Endodermal cell (in vitro differentiated cells): Measurements from ENCODE around the gene ACSF2. TPM values are rescaled to one million over a fixed set of nuclear protein-coding genes. Genes with fewer than 3 reads are reported as not detected.

Experiments
- DNase-seq: peaks from one replicate; pipeline ENCODE4 v3.0.0-alpha.2; 2017
- H3K27ac ChIP-seq: 2 replicates; pipeline ENCODE4 v1.5.1; 2013; ENCODE audit warnings: mild to moderate bottlenecking, low read depth, low read length, moderate library complexity
- H3K27me3 ChIP-seq: 2 replicates; pipeline ENCODE4 v1.6.1; 2013; ENCODE audit warnings: mild to moderate bottlenecking, low read length, moderate library complexity; ENCODE audit not compliant: insufficient read depth, control insufficient read depth, poor library complexity, severe bottlenecking
- H3K36me3 ChIP-seq: 2 replicates; pipeline ENCODE4 v1.7.0; 2013; ENCODE audit warnings: mild to moderate bottlenecking, low read length, moderate library complexity; ENCODE audit not compliant: control insufficient read depth, insufficient read depth
- H3K4me1 ChIP-seq: one replicate; pipeline ENCODE4 v1.7.0; 2013; ENCODE audit warnings: low read length; ENCODE audit not compliant: control insufficient read depth, insufficient read depth
- H3K4me3 ChIP-seq: 2 replicates; pipeline ENCODE4 v1.5.1; 2013; ENCODE audit warnings: mild to moderate bottlenecking, low read length, moderate library complexity
- H3K9ac ChIP-seq: 2 replicates; pipeline ENCODE4 v1.6.1; 2013; ENCODE audit warnings: mild to moderate bottlenecking, low read length, moderate library complexity; ENCODE audit not compliant: poor library complexity, severe bottlenecking; ENCODE audit errors: extremely low read depth
- H3K9me3 ChIP-seq: 2 replicates; pipeline ENCODE4 v1.6.1; 2013; ENCODE audit warnings: mild to moderate bottlenecking, low read length, moderate library complexity; ENCODE audit not compliant: control insufficient read depth
- H3K27ac Mint-ChIP-seq: 2 replicates; pipeline ENCODE4 v1.8.0; 2020; ENCODE audit warnings: mixed read lengths
- H3K27me3 Mint-ChIP-seq: 2 replicates; pipeline ENCODE4 v1.8.0; 2021; ENCODE audit warnings: mild to moderate bottlenecking, mixed read lengths; ENCODE audit not compliant: insufficient read depth
- H3K36me3 Mint-ChIP-seq: 2 replicates; pipeline ENCODE4 v1.8.0; 2020; ENCODE audit warnings: low read depth, mixed read lengths
- H3K4me1 Mint-ChIP-seq: 2 replicates; pipeline ENCODE4 v1.8.0; 2020; ENCODE audit warnings: mixed read lengths
- H3K4me3 Mint-ChIP-seq: 2 replicates; pipeline ENCODE4 v1.8.0; 2020; ENCODE audit warnings: mild to moderate bottlenecking, moderate library complexity, mixed read lengths
- H3K9me3 Mint-ChIP-seq: 2 replicates; pipeline ENCODE4 v1.8.0; 2020; ENCODE audit warnings: mild to moderate bottlenecking, mixed read lengths
- WGBS, 2 experiments: methylation state at CpG; one replicate each; pipeline versions ENCODE4 v1.1.5 to v1.1.7; 2013; ENCODE audit warnings: missing lambda C conversion rate in 2 of 2, mixed read lengths in 1 of 2; ENCODE audit not compliant: insufficient coverage in 1 of 2, insufficient read length in 1 of 2; 5-methylcytosine and 5-hydroxymethylcytosine counted together
- total RNA-seq, 2 donors: library from RNA; stranded (reverse); fragmentation: NEBNext Ultra II Directional in 1 of 2; extraction: Animal tissue kit (Norgen Biotek cat#: 25700) in 1 of 2; gene quantifications; 2 replicates in 1 of 2; 3 replicates in 1 of 2; pipeline ENCODE4 v1.2.1, GENCODE V29; 2021
- TF ChIP-seq, protein P1 (sequence below): fragments of 200-600 bp; sonication (generic); conservative IDR thresholded peaks from 2 replicates; pipeline ENCODE4 v1.5.0; 2021; ENCODE audit warnings: antibody characterized with exemption, mild to moderate bottlenecking

The ACSF2 gene
- total RNA-seq, 2 donors from 2014 or later: 61.7 to 76.5 TPM

DNA sequence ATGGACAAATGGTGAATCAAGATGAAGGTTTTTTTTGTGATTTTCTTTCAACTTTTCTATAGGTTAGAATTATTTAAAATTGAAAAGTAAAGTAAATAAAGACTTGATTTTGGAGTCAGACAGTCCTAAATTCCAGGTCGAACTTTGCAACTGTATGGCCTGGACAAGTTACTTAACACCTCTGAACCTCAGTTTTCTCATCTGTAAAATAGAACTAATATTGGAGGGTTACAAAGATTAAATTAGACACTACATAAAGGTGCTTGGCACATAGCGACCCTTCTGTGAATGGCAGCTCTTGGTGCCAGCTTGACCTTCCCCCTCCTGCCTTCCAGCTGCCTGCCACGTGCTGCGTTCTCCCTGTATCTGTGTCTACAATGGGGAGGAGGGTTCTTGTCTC lies 55.6 kb downstream of the ACSF2 start:
- Histone ChIP-seq H3K4me3 (no peak overlapping the region), H3K27me3 (no peaks in the 10 kb centered on the region), H3K9me3 (no peaks in the 10 kb centered on the region), H3K9ac (no peak overlapping the region), H3K4me1 (no peaks in the 10 kb centered on the region), H3K27ac (no peak overlapping the region), H3K36me3 (peaks cover 24% of the 10 kb centered on the region)
- Mint-ChIP-seq H3K27me3 (peaks cover 2% of the 10 kb centered on the region), H3K4me1 (peaks cover 8% of the 10 kb centered on the region), H3K27ac (no peak overlapping the region), H3K4me3 (no peak overlapping the region), H3K36me3 (peaks cover 24% of the 10 kb centered on the region), H3K9me3 (no peaks in the 10 kb centered on the region)
- no peak for DNase-seq
- TF ChIP-seq, protein P1, sequence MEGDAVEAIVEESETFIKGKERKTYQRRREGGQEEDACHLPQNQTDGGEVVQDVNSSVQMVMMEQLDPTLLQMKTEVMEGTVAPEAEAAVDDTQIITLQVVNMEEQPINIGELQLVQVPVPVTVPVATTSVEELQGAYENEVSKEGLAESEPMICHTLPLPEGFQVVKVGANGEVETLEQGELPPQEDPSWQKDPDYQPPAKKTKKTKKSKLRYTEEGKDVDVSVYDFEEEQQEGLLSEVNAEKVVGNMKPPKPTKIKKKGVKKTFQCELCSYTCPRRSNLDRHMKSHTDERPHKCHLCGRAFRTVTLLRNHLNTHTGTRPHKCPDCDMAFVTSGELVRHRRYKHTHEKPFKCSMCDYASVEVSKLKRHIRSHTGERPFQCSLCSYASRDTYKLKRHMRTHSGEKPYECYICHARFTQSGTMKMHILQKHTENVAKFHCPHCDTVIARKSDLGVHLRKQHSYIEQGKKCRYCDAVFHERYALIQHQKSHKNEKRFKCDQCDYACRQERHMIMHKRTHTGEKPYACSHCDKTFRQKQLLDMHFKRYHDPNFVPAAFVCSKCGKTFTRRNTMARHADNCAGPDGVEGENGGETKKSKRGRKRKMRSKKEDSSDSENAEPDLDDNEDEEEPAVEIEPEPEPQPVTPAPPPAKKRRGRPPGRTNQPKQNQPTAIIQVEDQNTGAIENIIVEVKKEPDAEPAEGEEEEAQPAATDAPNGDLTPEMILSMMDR: no peak
- WGBS, 2 experiments: 93 to 100% methylated on average over 4 of the region's 4 CpGs

DNA sequence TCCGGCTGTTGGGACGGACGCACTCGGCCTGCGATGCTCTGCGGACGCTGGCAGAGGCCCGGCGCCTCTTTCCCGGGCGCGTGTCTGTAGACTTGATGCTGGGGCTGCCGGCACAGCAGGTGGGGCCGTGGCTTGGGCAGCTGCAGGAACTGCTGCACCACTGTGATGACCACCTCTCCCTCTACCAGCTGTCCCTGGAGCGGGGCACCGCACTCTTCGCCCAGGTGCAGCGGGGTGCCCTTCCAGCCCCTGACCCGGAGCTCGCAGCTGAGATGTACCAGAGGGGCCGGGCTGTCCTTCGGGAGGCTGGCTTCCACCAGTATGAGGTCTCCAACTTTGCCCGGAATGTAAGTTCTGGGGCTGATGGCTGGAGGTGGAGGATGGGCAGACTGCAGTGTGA lies 56.1 kb downstream of the ACSF2 start:
- Histone ChIP-seq H3K9me3 (no peaks in the 10 kb centered on the region), H3K4me3 (no peak overlapping the region), H3K27me3 (no peaks in the 10 kb centered on the region), H3K4me1 (no peaks in the 10 kb centered on the region), H3K9ac (no peak overlapping the region), H3K27ac (no peak overlapping the region), H3K36me3 (peaks cover 24% of the 10 kb centered on the region)
- Mint-ChIP-seq H3K4me1 (peaks cover 8% of the 10 kb centered on the region), H3K36me3 (peaks cover 24% of the 10 kb centered on the region), H3K27me3 (peaks cover 2% of the 10 kb centered on the region), H3K9me3 (no peaks in the 10 kb centered on the region), H3K4me3 (no peak overlapping the region), H3K27ac (no peak overlapping the region)
- TF ChIP-seq, protein P1: no peak
- no peak for DNase-seq
- 92 to 98% methylated on average over 20 to 23 of the region's 23 CpGs for WGBS, 2 experiments

DNA sequence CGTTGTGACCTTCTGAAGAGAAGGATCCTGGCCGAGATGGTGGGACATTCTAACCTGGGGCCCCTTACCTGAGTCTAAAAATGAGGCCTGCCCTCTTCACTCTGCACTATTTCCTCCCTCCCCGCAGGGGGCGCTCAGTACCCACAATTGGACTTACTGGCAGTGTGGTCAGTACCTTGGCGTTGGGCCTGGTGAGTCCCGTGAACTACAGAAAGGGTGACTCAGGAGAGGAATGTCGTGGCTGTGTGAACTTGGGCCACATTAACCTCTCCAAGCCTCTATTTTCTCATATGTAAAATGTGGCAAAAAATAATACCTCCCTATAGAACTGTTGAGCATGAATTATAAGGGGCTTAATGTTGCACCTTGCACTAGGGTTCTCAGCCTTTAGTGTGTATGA lies 56.5 kb downstream of the ACSF2 start:
- Histone ChIP-seq H3K4me1 (no peaks in the 10 kb centered on the region), H3K9ac (no peak overlapping the region), H3K27ac (no peak overlapping the region), H3K27me3 (no peaks in the 10 kb centered on the region), H3K36me3 (peaks cover 24% of the 10 kb centered on the region), H3K4me3 (no peak overlapping the region), H3K9me3 (no peaks in the 10 kb centered on the region)
- 0 to 36% methylated on average over 1 to 7 of the region's 7 CpGs for WGBS, 2 experiments
- Mint-ChIP-seq H3K4me3 (no peak overlapping the region), H3K27me3 (peaks cover 2% of the 10 kb centered on the region), H3K4me1 (peaks cover 8% of the 10 kb centered on the region), H3K27ac (peak overlapping the region; percentile 69), H3K9me3 (no peaks in the 10 kb centered on the region), H3K36me3 (peaks cover 24% of the 10 kb centered on the region)
- TF ChIP-seq, protein P1: peak; percentile 92
- peak; percentile 99 for DNase-seq
